BLaER1 treated with 17β-estradiol and CSF1 and Interleukin-3, amounts not matched to agents 10 nM and 100 nM (cell line): ENCODE data around the gene DLGAP4.
A peak's percentile ranks its signal among the peaks of the same experiment; 100 is the strongest.

Experiments
- H3K27ac ChIP-seq, 11 experiments: shearing (Covaris generic); formaldehyde crosslinking; 2 replicates each; pipeline ENCODE4 v1.8.1; 2022
- H3K27me3 ChIP-seq, 11 experiments: shearing (Covaris generic); formaldehyde crosslinking; 2 replicates each; pipeline ENCODE4 v1.8.1; 2022
- H3K36me3 ChIP-seq, 11 experiments: shearing (Covaris generic); formaldehyde crosslinking; 2 replicates each; pipeline ENCODE4 v1.8.1; 2022
- H3K4me1 ChIP-seq, 10 experiments: shearing (Covaris generic); formaldehyde crosslinking; 2 replicates each; pipeline ENCODE4 v1.8.1; 2022
- H3K4me2 ChIP-seq, 11 experiments: shearing (Covaris generic); formaldehyde crosslinking; 2 replicates each; pipeline ENCODE4 v1.8.1; 2022
- H3K4me3 ChIP-seq, 10 experiments: shearing (Covaris generic); formaldehyde crosslinking; 2 replicates each; pipeline ENCODE4 v1.8.1; 2022
- H3K9ac ChIP-seq, 11 experiments: shearing (Covaris generic); formaldehyde crosslinking; 2 replicates each; pipeline ENCODE4 v1.8.1; 2022
- H3K9me3 ChIP-seq, 11 experiments: shearing (Covaris generic); formaldehyde crosslinking; replicated peaks in 1 of 11; 2 replicates each; pipeline ENCODE4 v1.8.1; 2022
- H4K20me1 ChIP-seq, 11 experiments: shearing (Covaris generic); formaldehyde crosslinking; 2 replicates each; pipeline ENCODE4 v1.8.1; 2022
- Cebpa-rat ChIP-seq, 11 experiments: shearing (Covaris generic); IDR thresholded peaks; 2 replicates each; pipeline ENCODE4 v1.8.1; 2022

The DLGAP4 gene

GRCh38 chr20:36335206-36335870 lies 29.2 kb downstream of the DLGAP4 start:
- Histone ChIP-seq H3K9ac (no peak overlapping the region), H3K4me2 (no peak overlapping the region), H3K4me1 (peaks cover 5 to 24% (median 12%) of the 10 kb centered on the region in 10 experiments; a peak in 11 of 20 replicates), H3K27me3 (no peaks in the 10 kb centered on the region), H3K27ac (no peak overlapping the region), H4K20me1 (peaks cover 0 to 32% (median 0%) of the 10 kb centered on the region in 11 experiments; a peak in 6 of 22 replicates), H3K9me3 (no peaks in the 10 kb centered on the region), H3K36me3 (no peaks in the 10 kb centered on the region), H3K4me3 (no peak overlapping the region)
- TF ChIP-seq Cebpa-rat (IDR thresholded peaks at IDR 0.05), result no peak

- no peaks in the 10 kb centered on the region for H3K27me3 ChIP-seq
- H3K9me3 ChIP-seq, result no peaks in the 10 kb centered on the region
- no peak for TF ChIP-seq Cebpa-rat (IDR thresholded peaks at IDR 0.05)
- no peak overlapping the region for H3K9ac ChIP-seq
- no peak overlapping the region for H3K27ac ChIP-seq
- H3K36me3 ChIP-seq, result no peaks in the 10 kb centered on the region
- no peak overlapping the region for H3K4me3 ChIP-seq
- peaks cover 5 to 24% (median 12%) of the 10 kb centered on the region in 10 experiments; a peak in 11 of 20 replicates for H3K4me1 ChIP-seq
- H4K20me1 ChIP-seq, result peaks cover 0 to 32% (median 0%) of the 10 kb centered on the region in 11 experiments; a peak in 7 of 22 replicates
- H3K4me2 ChIP-seq, result peak overlapping the region in 7 of 11 experiments; percentile 29 to 60 (median 41); a peak in 7 of 22 replicates
Measured at GRCh38 chr20:36336204-36336603, 30.1 kb downstream of the DLGAP4 start.

GRCh38 chr20:36336954-36337704 lies 31.0 kb downstream of the DLGAP4 start:
- H3K27me3 ChIP-seq, result no peaks in the 10 kb centered on the region

GRCh38 chr20:36337886-36338285 lies 31.7 kb downstream of the DLGAP4 start:
- H3K4me2 ChIP-seq, result peak overlapping the region in 3 of 11 experiments; percentile 18 to 47 (median 32); a peak in 3 of 22 replicates
- no peaks in the 10 kb centered on the region for H3K9me3 ChIP-seq
- TF ChIP-seq Cebpa-rat (IDR thresholded peaks at IDR 0.05), result no peak
- no peak overlapping the region for H3K9ac ChIP-seq
- H3K27me3 ChIP-seq, result no peaks in the 10 kb centered on the region
- no peak overlapping the region for H3K4me3 ChIP-seq
- H3K27ac ChIP-seq, result no peak overlapping the region
- peaks cover 0 to 34% (median 0%) of the 10 kb centered on the region in 11 experiments; a peak in 9 of 22 replicates for H4K20me1 ChIP-seq
- H3K36me3 ChIP-seq, result no peaks in the 10 kb centered on the region
- H3K4me1 ChIP-seq, result peaks cover 5 to 24% (median 12%) of the 10 kb centered on the region in 10 experiments; a peak in 11 of 20 replicates

More at GRCh38 chr20:36336954-36337704, 31.0 kb downstream of the DLGAP4 start:
- TF ChIP-seq Cebpa-rat (IDR thresholded peaks at IDR 0.05), result no peak
- Histone ChIP-seq H3K4me3 (no peak overlapping the region), H3K4me2 (peak overlapping the region; percentile 29 to 60 (median 38); a peak in 20 of 22 replicates), H4K20me1 (peaks cover 0 to 32% (median 0%) of the 10 kb centered on the region in 11 experiments; a peak in 8 of 22 replicates), H3K9me3 (no peaks in the 10 kb centered on the region), H3K9ac (no peak overlapping the region; a peak in 1 of 22 replicates), H3K27ac (no peak overlapping the region), H3K4me1 (peaks cover 5 to 24% (median 12%) of the 10 kb centered on the region in 10 experiments; a peak in 11 of 20 replicates), H3K36me3 (no peaks in the 10 kb centered on the region)

- no peaks in the 10 kb centered on the region for H3K9me3 ChIP-seq
- no peak for TF ChIP-seq Cebpa-rat (IDR thresholded peaks at IDR 0.05)
Measured at GRCh38 chr20:36339646-36340592, 33.8 kb downstream of the DLGAP4 start.

GRCh38 chr20:36340593-36340990 lies 34.5 kb downstream of the DLGAP4 start:
- H3K9me3 ChIP-seq, result no peaks in the 10 kb centered on the region
- no peaks in the 10 kb centered on the region for H3K36me3 ChIP-seq
- H3K4me3 ChIP-seq, result no peak overlapping the region
- H3K27me3 ChIP-seq, result no peaks in the 10 kb centered on the region
- no peak for TF ChIP-seq Cebpa-rat (IDR thresholded peaks at IDR 0.05)
- no peak overlapping the region for H3K27ac ChIP-seq
- no peak overlapping the region for H3K4me2 ChIP-seq
- peaks cover 0 to 29% (median 0%) of the 10 kb centered on the region in 11 experiments; a peak in 9 of 22 replicates for H4K20me1 ChIP-seq
- H3K4me1 ChIP-seq, result peaks cover 5 to 24% (median 12%) of the 10 kb centered on the region in 10 experiments; a peak in 11 of 20 replicates
- no peak overlapping the region for H3K9ac ChIP-seq

More at GRCh38 chr20:36339646-36340592, 33.8 kb downstream of the DLGAP4 start:
- Histone ChIP-seq H3K9ac (no peak overlapping the region), H3K36me3 (no peaks in the 10 kb centered on the region), H3K4me1 (peaks cover 5 to 24% (median 12%) of the 10 kb centered on the region in 10 experiments; a peak in 11 of 20 replicates), H3K27me3 (no peaks in the 10 kb centered on the region), H3K4me3 (no peak overlapping the region), H3K27ac (no peak overlapping the region), H4K20me1 (peaks cover 0 to 35% (median 0%) of the 10 kb centered on the region in 11 experiments; a peak in 9 of 22 replicates), H3K4me2 (peak overlapping the region in 3 of 11 experiments; percentile 10 to 30 (median 13); a peak in 3 of 22 replicates)

- H3K4me3 ChIP-seq, result no peak overlapping the region
- H4K20me1 ChIP-seq, result peaks cover 0 to 29% (median 0%) of the 10 kb centered on the region in 11 experiments; a peak in 9 of 22 replicates
- TF ChIP-seq Cebpa-rat (IDR thresholded peaks at IDR 0.05), result no peak
- no peak overlapping the region for H3K9ac ChIP-seq
- H3K36me3 ChIP-seq, result no peaks in the 10 kb centered on the region
- no peak overlapping the region for H3K4me2 ChIP-seq
- H3K27ac ChIP-seq, result no peak overlapping the region
- no peaks in the 10 kb centered on the region for H3K27me3 ChIP-seq
- H3K4me1 ChIP-seq, result peaks cover 5 to 18% (median 10%) of the 10 kb centered on the region in 10 experiments; a peak in 11 of 20 replicates
- no peaks in the 10 kb centered on the region for H3K9me3 ChIP-seq
Measured at GRCh38 chr20:36341331-36342020, 35.3 kb downstream of the DLGAP4 start.
